Suprapubic skin (tissue), 4 donors: ENCODE measurements around the gene KLC3. TPM values are rescaled to one million over a fixed set of nuclear protein-coding genes. Genes with fewer than 3 reads are reported as not detected.

Experiments
- DNase-seq, 2 donors: peaks; one replicate each; pipeline ENCODE4 v3.0.0-alpha.2; 2019; ENCODE audit warnings: low spot score in 2 of 2
- H3K27ac ChIP-seq: fragments of 200-600 bp; sonication (generic); one replicate; pipeline ENCODE4 v1.5.1; 2019
- H3K27me3 ChIP-seq: fragments of 200-600 bp; sonication (generic); one replicate; pipeline ENCODE4 v1.5.1; 2019
- H3K36me3 ChIP-seq: fragments of 200-600 bp; sonication (generic); one replicate; pipeline ENCODE4 v1.5.1; 2019
- H3K4me1 ChIP-seq: fragments of 200-600 bp; sonication (generic); one replicate; pipeline ENCODE4 v1.5.1; 2019
- H3K4me3 ChIP-seq: fragments of 200-600 bp; sonication (generic); one replicate; pipeline ENCODE4 v1.5.1; 2019; ENCODE audit warnings: mild to moderate bottlenecking
- H3K9me3 ChIP-seq: fragments of 200-600 bp; sonication (generic); one replicate; pipeline ENCODE4 v1.5.1; 2019
- CTCF ChIP-seq, 2 donors: fragments of 200-600 bp in 1 of 2; fragments of 450-650 bp in 1 of 2; sonication (generic) in 1 of 2; IDR thresholded peaks; one replicate each; pipeline ENCODE4 v1.5.1; 2016 to 2019; ENCODE audit warnings: antibody characterized with exemption in 2 of 2, mild to moderate bottlenecking in 1 of 2, moderate library complexity in 1 of 2
- EP300 ChIP-seq: sonication (generic); formaldehyde crosslinking; IDR thresholded peaks from one replicate; pipeline ENCODE4 v1.6.1; 2017; ENCODE audit warnings: antibody characterized with exemption
- POLR2A ChIP-seq, 2 donors: fragments of 450-650 bp; IDR thresholded peaks; one replicate each; pipeline ENCODE4 v1.6.1; 2017; ENCODE audit warnings: antibody characterized with exemption in 2 of 2, mild to moderate bottlenecking in 2 of 2, moderate library complexity in 2 of 2
- POLR2AphosphoS5 ChIP-seq, 3 donors: sonication (generic); formaldehyde crosslinking; IDR thresholded peaks; one replicate each; pipeline ENCODE4 v1.6.1; 2017; ENCODE audit warnings: antibody characterized with exemption in 3 of 3
- WGBS: methylation state at CpG from one replicate; pipeline ENCODE4 v1.1.5; 2018; 5-methylcytosine and 5-hydroxymethylcytosine counted together
- total RNA-seq, 4 donors: library from RNA; depleted of rRNA; stranded (reverse); fragments of >200 nt; gene quantifications; one replicate each; pipeline ENCODE4 v1.1.0, GENCODE V29; 2016

The KLC3 gene
- total RNA-seq, 4 donors from 2014 or later = 73.4 to 132 (median 109) TPM

- H3K27ac ChIP-seq = no peak overlapping the region
- TF ChIP-seq POLR2A (IDR thresholded peaks at IDR 0.05) (no peak), EP300 (no peak), CTCF (IDR thresholded peaks at IDR 0.05) (no peak), POLR2AphosphoS5 (IDR thresholded peaks at IDR 0.05) (no peak)
- no peak for DNase-seq
- 89% methylated on average over 4 of the region's 4 CpGs for WGBS
- no peaks in the 10 kb centered on the region for H3K27me3 ChIP-seq
- H3K4me3 ChIP-seq = no peak overlapping the region
- peaks cover 9% of the 10 kb centered on the region for H3K4me1 ChIP-seq
- H3K36me3 ChIP-seq = peaks cover 44% of the 10 kb centered on the region
- no peaks in the 10 kb centered on the region for H3K9me3 ChIP-seq
Measured at GRCh38 chr19:45296355-45296754, 44.2 kb upstream of the KLC3 start.

- DNase-seq = no peak
- Histone ChIP-seq H3K27me3 (no peaks in the 10 kb centered on the region), H3K36me3 (peaks cover 42% of the 10 kb centered on the region), H3K27ac (no peak overlapping the region), H3K9me3 (no peaks in the 10 kb centered on the region), H3K4me1 (peaks cover 9% of the 10 kb centered on the region), H3K4me3 (no peak overlapping the region)
- 95% methylated on average over 8 of the region's 18 CpGs for WGBS
- no peak for TF ChIP-seq CTCF (IDR thresholded peaks at IDR 0.05)
- no peak for TF ChIP-seq POLR2A (IDR thresholded peaks at IDR 0.05)
- TF ChIP-seq POLR2AphosphoS5 (IDR thresholded peaks at IDR 0.05) = no peak
- TF ChIP-seq EP300 = no peak
Measured at GRCh38 chr19:45297674-45298073, 42.9 kb upstream of the KLC3 start.

- WGBS = 92% methylated on average over 5 of the region's 5 CpGs
Measured at GRCh38 chr19:45298264-45298663, 42.3 kb upstream of the KLC3 start.

GRCh38 chr19:45299719-45300118, 40.8 kb upstream of the KLC3 start:
- no peak overlapping the region for H3K4me3 ChIP-seq
- peaks cover 47% of the 10 kb centered on the region for H3K36me3 ChIP-seq
- WGBS = 93% methylated on average over 5 of the region's 6 CpGs
- H3K27me3 ChIP-seq = no peaks in the 10 kb centered on the region
- DNase-seq = no peak
- no peaks in the 10 kb centered on the region for H3K9me3 ChIP-seq
- H3K4me1 ChIP-seq = peaks cover 2% of the 10 kb centered on the region
- no peak for TF ChIP-seq POLR2AphosphoS5 (IDR thresholded peaks at IDR 0.05)
- TF ChIP-seq EP300 = no peak
- no peak for TF ChIP-seq CTCF (IDR thresholded peaks at IDR 0.05)
- TF ChIP-seq POLR2A (IDR thresholded peaks at IDR 0.05) = no peak
- H3K27ac ChIP-seq = no peak overlapping the region

More at GRCh38 chr19:45298264-45298663, 42.3 kb upstream of the KLC3 start:
- Histone ChIP-seq H3K4me1 (peaks cover 9% of the 10 kb centered on the region), H3K4me3 (no peak overlapping the region), H3K9me3 (no peaks in the 10 kb centered on the region), H3K27ac (no peak overlapping the region), H3K36me3 (peaks cover 47% of the 10 kb centered on the region), H3K27me3 (no peaks in the 10 kb centered on the region)
- no peak for DNase-seq
- TF ChIP-seq EP300 (no peak), POLR2AphosphoS5 (IDR thresholded peaks at IDR 0.05) (no peak), CTCF (IDR thresholded peaks at IDR 0.05) (no peak), POLR2A (IDR thresholded peaks at IDR 0.05) (no peak)

- Histone ChIP-seq H3K36me3 (peaks cover 37% of the 10 kb centered on the region), H3K27me3 (no peaks in the 10 kb centered on the region), H3K4me1 (peaks cover 17% of the 10 kb centered on the region), H3K27ac (no peak overlapping the region), H3K9me3 (no peaks in the 10 kb centered on the region), H3K4me3 (no peak overlapping the region)
- 92% methylated on average over 18 of the region's 27 CpGs for WGBS
- no peak for TF ChIP-seq POLR2A (IDR thresholded peaks at IDR 0.05)
- TF ChIP-seq POLR2AphosphoS5 (IDR thresholded peaks at IDR 0.05) = no peak
- TF ChIP-seq CTCF (IDR thresholded peaks at IDR 0.05) = no peak
- no peak for TF ChIP-seq EP300
- no peak for DNase-seq
Measured at GRCh38 chr19:45302416-45302815, 38.1 kb upstream of the KLC3 start.
